Left ventricle myocardium inferior (tissue), 1 donor: ENCODE data around the gene FABP1. TPM values are rescaled to one million over a fixed set of nuclear protein-coding genes. Genes with fewer than 3 reads are reported as not detected.

Experiments used
- DNase-seq: peaks from one replicate; pipeline ENCODE4 v3.0.0-alpha.2; 2020
- H3K27ac ChIP-seq: fragments of 200-600 bp; replicated peaks from 2 replicates; pipeline ENCODE4 v1.8.0; 2021
- H3K27me3 ChIP-seq: fragments of 200-600 bp; 2 replicates; pipeline ENCODE4 v1.8.0; 2021; ENCODE audit warnings: low read depth
- H3K36me3 ChIP-seq: fragments of 200-600 bp; 2 replicates; pipeline ENCODE4 v1.8.0; 2021
- H3K4me1 ChIP-seq: fragments of 200-600 bp; 2 replicates; pipeline ENCODE4 v1.8.0; 2021
- H3K4me3 ChIP-seq: fragments of 200-600 bp; 2 replicates; pipeline ENCODE4 v1.8.0; 2021; ENCODE audit warnings: mild to moderate bottlenecking, moderate library complexity
- H3K9me3 ChIP-seq: fragments of 200-600 bp; replicated peaks from 2 replicates; pipeline ENCODE4 v1.8.0; 2021
- CTCF ChIP-seq: fragments of 200-600 bp; IDR thresholded peaks from 2 replicates; pipeline ENCODE4 v1.8.0; 2021; ENCODE audit warnings: antibody characterized with exemption, mild to moderate bottlenecking, borderline replicate concordance
- intact Hi-C: fragments of 100-400 bp; cut with micrococcal nuclease; formaldehyde crosslinking; loops from one replicate; pipeline ENCODE4 v1.11.0; 2022
- total RNA-seq: library from RNA; stranded (reverse); fragmentation: NEBNext Ultra II Directional; extraction: Animal tissue kit (Norgen Biotek cat#: 25700); gene quantifications from one replicate; pipeline ENCODE4 v1.2.1, GENCODE V29; 2021
- donor health status: DM: no; HTN: yes; CAD: no; lungs with severe emphysema.

The FABP1 gene
- total RNA-seq, 1 donor from 2014 or later, result not detected

- H3K27me3 ChIP-seq, result no peaks in the 10 kb centered on the region
- H3K36me3 ChIP-seq, result peaks cover 34% of the 10 kb centered on the region
- TF ChIP-seq CTCF, result no peak
- peaks cover 64% of the 10 kb centered on the region for H3K4me1 ChIP-seq
- no peak for DNase-seq
- peak overlapping the region; percentile 57 for H3K27ac ChIP-seq
- intact Hi-C loops, result no loop called here
- H3K4me3 ChIP-seq, result no peak overlapping the region
- no peaks in the 10 kb centered on the region for H3K9me3 ChIP-seq
These were observed 45.1 kb downstream of the FABP1 start for GRCh38 chr2:88082781-88083180.

- DNase-seq, result no peak
- TF ChIP-seq CTCF, result no peak
- H3K4me3 ChIP-seq, result peak overlapping the region; percentile 5
- intact Hi-C loops, result no loop called here
- peaks cover 71% of the 10 kb centered on the region for H3K4me1 ChIP-seq
- peak overlapping the region; percentile 57 for H3K27ac ChIP-seq
- H3K36me3 ChIP-seq, result peaks cover 26% of the 10 kb centered on the region
- H3K9me3 ChIP-seq, result no peaks in the 10 kb centered on the region
- no peaks in the 10 kb centered on the region for H3K27me3 ChIP-seq
These were observed 45.8 kb downstream of the FABP1 start for GRCh38 chr2:88081924-88082608.

GRCh38 chr2:88080545-88080944 lies 47.3 kb downstream of the FABP1 start:
- H3K27ac ChIP-seq, result peak overlapping the region; percentile 30
- TF ChIP-seq CTCF, result no peak
- no peak for DNase-seq
- H3K4me1 ChIP-seq, result peaks cover 77% of the 10 kb centered on the region
- H3K4me3 ChIP-seq, result no peak overlapping the region
- H3K27me3 ChIP-seq, result no peaks in the 10 kb centered on the region
- H3K9me3 ChIP-seq, result no peaks in the 10 kb centered on the region
- peaks cover 16% of the 10 kb centered on the region for H3K36me3 ChIP-seq
- intact Hi-C loops, result no loop called here

- H3K4me1 ChIP-seq, result peaks cover 75% of the 10 kb centered on the region
- intact Hi-C loops, result no loop called here
- TF ChIP-seq CTCF, result no peak
- H3K36me3 ChIP-seq, result no peaks in the 10 kb centered on the region
- no peak overlapping the region for H3K4me3 ChIP-seq
- H3K9me3 ChIP-seq, result no peaks in the 10 kb centered on the region
- DNase-seq, result no peak
- no peaks in the 10 kb centered on the region for H3K27me3 ChIP-seq
- peak overlapping the region; percentile 90 for H3K27ac ChIP-seq
These were observed 49.2 kb downstream of the FABP1 start for GRCh38 chr2:88078643-88079172.

- intact Hi-C loops, result no loop called here
- Histone ChIP-seq H3K4me1 (peaks cover 70% of the 10 kb centered on the region), H3K27me3 (no peaks in the 10 kb centered on the region), H3K4me3 (peak overlapping the region; percentile 41), H3K36me3 (no peaks in the 10 kb centered on the region), H3K9me3 (no peaks in the 10 kb centered on the region), H3K27ac (peak overlapping the region; percentile 90)
- DNase-seq, result peak; percentile 33
- TF ChIP-seq CTCF, result no peak
These were observed 50.8 kb downstream of the FABP1 start for GRCh38 chr2:88077080-88077479.
